Measurements from ENCODE around the gene SLC5A8. TPM values are rescaled to one million over a fixed set of nuclear protein-coding genes. Genes with fewer than 3 reads are reported as not detected.

SLC5A8 gene
- total RNA-seq, 2 donors from 2014 or later = 0.30 to 0.35 TPM

DNA sequence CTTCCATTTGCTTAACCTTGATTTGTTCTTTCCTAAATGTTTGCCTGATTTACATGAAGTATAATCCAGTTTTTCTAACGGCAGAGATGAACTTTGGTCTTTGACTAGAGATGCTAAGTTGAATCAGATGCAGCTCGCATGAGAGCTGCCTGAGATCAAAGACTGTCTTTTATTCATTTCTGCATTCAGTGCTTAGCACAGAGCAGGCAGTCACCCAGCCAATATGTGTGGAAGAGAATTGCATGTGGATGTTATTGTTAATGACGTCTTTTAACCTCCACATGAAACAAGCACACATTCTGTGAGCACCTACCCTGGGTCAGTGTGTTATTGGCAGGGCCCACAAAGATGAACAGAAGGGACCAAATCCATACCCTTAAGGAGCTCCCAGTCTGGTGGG lies 99.2 kb downstream of the SLC5A8 start:
- TF ChIP-seq, protein P1, sequence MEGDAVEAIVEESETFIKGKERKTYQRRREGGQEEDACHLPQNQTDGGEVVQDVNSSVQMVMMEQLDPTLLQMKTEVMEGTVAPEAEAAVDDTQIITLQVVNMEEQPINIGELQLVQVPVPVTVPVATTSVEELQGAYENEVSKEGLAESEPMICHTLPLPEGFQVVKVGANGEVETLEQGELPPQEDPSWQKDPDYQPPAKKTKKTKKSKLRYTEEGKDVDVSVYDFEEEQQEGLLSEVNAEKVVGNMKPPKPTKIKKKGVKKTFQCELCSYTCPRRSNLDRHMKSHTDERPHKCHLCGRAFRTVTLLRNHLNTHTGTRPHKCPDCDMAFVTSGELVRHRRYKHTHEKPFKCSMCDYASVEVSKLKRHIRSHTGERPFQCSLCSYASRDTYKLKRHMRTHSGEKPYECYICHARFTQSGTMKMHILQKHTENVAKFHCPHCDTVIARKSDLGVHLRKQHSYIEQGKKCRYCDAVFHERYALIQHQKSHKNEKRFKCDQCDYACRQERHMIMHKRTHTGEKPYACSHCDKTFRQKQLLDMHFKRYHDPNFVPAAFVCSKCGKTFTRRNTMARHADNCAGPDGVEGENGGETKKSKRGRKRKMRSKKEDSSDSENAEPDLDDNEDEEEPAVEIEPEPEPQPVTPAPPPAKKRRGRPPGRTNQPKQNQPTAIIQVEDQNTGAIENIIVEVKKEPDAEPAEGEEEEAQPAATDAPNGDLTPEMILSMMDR (IDR thresholded peaks at IDR 0.05) = no peak
- Histone ChIP-seq H3K4me1 (no peaks in the 10 kb centered on the region), H3K27ac (no peak overlapping the region), H3K36me3 (no peaks in the 10 kb centered on the region), H3K9ac (ENCODE audit: low read depth in 2 of 2, low read length in 2 of 2) (no peak overlapping the region), H3K4me3 (no peak overlapping the region), H3K9me3 (no peaks in the 10 kb centered on the region), H3K27me3 (no peaks in the 10 kb centered on the region)
- intact Hi-C loops (cut with DNase I) = no loop called here
- no peak for DNase-seq

DNA sequence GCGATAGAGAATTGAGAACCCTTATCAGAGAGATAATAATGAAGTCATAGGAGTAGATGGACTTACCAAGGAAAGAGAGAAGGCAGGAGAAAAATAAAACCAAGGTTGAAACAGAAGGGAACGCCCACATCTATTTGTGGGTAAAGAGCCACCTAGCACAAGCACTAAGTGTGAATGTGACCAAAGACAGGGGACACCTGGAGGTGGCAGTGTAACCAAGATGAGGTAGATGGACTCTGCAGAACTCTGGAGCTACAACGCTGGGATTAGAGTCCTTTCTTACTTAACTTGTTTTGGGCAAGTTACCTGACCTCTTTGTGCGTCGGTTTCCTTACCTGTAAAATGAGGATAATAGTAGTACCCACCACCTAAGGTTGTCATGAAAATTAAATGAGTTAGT lies 101.9 kb downstream of the SLC5A8 start:
- H3K4me3 ChIP-seq = no peak overlapping the region
- DNase-seq = no peak
- H3K27me3 ChIP-seq = no peaks in the 10 kb centered on the region
- H3K4me1 ChIP-seq = no peaks in the 10 kb centered on the region
- TF ChIP-seq, protein P1 (IDR thresholded peaks at IDR 0.05) = no peak
- no peak overlapping the region for H3K9ac ChIP-seq (ENCODE audit: low read depth in 2 of 2, low read length in 2 of 2)
- no peak overlapping the region for H3K27ac ChIP-seq
- no peaks in the 10 kb centered on the region for H3K36me3 ChIP-seq
- intact Hi-C loops (cut with DNase I) = no loop called here
- H3K9me3 ChIP-seq = no peaks in the 10 kb centered on the region

DNA sequence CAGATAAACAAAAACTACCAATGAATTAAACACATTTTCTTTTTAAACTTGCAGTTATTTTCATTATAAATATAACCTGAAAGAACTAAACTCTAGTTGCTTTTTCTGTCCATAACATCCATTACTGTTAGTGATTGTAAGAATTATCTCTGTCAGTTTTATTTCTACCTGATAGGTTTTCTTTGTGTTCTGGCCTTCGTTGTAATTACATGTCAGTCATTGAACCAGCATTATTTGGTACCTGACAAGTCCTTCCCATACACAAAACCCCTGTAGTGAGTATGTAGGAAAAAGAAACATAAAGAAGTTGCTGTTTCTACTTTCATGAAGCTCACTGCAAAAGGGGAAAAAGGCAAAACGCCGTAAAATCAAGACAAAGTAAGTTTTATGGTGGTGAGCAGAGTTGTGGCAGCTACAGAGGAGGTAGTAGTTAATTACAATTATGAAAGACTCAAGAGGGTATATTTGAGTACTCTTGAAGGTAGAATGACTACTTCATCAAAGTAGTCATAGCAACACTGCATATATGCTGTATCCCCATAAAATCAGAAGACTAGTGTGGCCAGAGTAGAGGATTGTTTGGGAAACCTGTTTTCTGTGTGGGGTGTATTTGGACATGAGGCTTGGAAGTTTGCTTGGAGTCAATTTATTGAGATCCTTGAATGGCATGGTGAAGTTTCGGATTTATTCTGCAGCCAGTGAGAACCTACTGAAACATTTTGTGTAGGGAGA lies 102.8 kb downstream of the SLC5A8 start:
- intact Hi-C loops (cut with DNase I) = no loop called here
- Histone ChIP-seq H3K27ac (no peak overlapping the region), H3K9ac (ENCODE audit: low read depth in 2 of 2, low read length in 2 of 2) (no peak overlapping the region), H3K27me3 (no peaks in the 10 kb centered on the region), H3K9me3 (no peaks in the 10 kb centered on the region), H3K36me3 (no peaks in the 10 kb centered on the region), H3K4me3 (no peak overlapping the region), H3K4me1 (no peaks in the 10 kb centered on the region)
- DNase-seq = no peak
- TF ChIP-seq, protein P1 (IDR thresholded peaks at IDR 0.05) = no peak

Other genes with a start within 250 kb of the SLC5A8 start
- 10 to 100 TPM in 1 of 2 donors, 1 to 10 TPM in 1; 7.2 to 13.5 TPM for gene UTP20, start 69.9 kb upstream of the SLC5A8 start, total RNA-seq
- 100 to 1,000 TPM in 1 of 2 donors, 10 to 100 TPM in 1; 96.4 to 100 TPM for gene ARL1, start 197.5 kb upstream of the SLC5A8 start, total RNA-seq